GM12872 (cell line): ENCODE results near the gene MTSS2.

Experiments used
- CTCF ChIP-seq: IDR thresholded peaks from 3 replicates; pipeline ENCODE4 v1.5.1; 2011; ENCODE audit warnings: low read depth, mild to moderate bottlenecking, low read length, moderate library complexity; ENCODE audit not compliant: insufficient read depth

MTSS2 gene

DNA sequence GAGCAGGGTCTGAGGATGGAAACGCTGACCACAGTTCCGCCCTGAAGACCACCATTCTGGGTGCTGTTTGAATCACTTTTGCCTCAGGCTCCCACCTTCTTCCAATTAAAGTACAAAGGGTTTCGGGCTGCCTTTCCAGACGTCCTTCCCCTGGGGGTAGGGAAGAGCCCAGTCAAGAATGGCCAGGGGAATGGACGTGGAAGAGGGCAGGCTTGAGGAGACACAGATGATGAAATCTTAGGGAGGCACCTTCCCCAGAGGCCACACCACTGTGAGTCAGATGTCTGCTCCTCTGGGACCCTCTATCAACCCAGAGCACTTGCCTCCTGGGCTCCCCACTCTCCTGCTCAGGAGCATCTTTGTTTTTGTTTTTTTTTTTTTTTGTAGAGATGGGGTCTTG, 27.5 kb upstream of the MTSS2 start:
- TF ChIP-seq CTCF, result no peak

- no peak for TF ChIP-seq CTCF
Measured at GRCh38 chr16:70712942-70713341, 27.1 kb upstream of the MTSS2 start.

DNA sequence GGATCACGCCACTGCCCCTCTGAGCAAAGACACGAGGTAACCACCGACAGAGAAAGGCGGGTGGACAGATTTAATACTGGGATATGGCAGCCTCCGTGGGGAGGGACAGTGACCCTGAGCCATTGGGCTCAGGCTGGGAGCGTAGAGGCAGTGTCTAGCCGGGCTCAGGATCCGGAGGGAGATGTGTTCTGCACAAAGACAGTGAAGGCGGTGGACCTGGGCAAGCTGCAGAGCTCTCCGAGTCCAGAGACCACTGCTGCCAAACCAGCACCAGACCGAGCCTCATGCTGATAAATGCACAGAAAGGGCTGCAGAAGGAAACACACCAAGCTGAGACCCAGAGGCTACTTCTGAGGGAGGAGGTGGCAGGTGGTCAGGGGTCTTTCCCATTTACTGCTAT, 26.5 kb upstream of the MTSS2 start:
- TF ChIP-seq CTCF, result no peak

GRCh38 chr16:70711211-70712031, 25.6 kb upstream of the MTSS2 start:
- no peak for TF ChIP-seq CTCF

GRCh38 chr16:70710422-70711210, 24.8 kb upstream of the MTSS2 start:
- no peak for TF ChIP-seq CTCF

- no peak for TF ChIP-seq CTCF
Measured at GRCh38 chr16:70709942-70710341, 24.1 kb upstream of the MTSS2 start.

DNA sequence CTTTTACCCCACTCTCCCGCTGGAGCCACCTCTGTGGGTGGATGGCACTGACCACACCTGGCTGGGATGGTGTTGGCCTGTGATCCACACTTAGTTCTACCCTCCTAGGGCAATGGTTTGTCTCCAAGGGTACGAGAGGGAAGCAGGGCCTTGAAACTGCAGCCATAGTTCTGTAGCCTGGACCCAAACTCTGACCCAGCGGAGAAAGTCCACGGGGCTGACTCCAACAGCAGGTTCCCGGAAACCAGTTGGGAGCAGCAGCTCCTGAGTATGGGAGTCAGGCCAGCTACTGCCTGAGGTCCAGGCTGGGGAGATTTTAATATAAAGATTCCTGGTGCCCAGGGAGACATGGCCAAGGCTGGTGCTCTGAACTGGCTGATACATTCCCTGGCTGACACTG, 23.6 kb upstream of the MTSS2 start:
- TF ChIP-seq CTCF, result no peak
